ENCODE measurements around the gene NT5M. TPM values are rescaled to one million over a fixed set of nuclear protein-coding genes. Genes with fewer than 3 reads are reported as not detected.
A peak's percentile ranks its signal among the peaks of the same experiment; 100 is the strongest.
"Not testable (repeated sequence)": the region's sequence is repeated elsewhere in the genome, so short reads cannot be mapped to it uniquely, and the experiment has no call there.

NT5M gene
- total RNA-seq, 1 experiment from 2014 or later: 10.2 TPM

DNA sequence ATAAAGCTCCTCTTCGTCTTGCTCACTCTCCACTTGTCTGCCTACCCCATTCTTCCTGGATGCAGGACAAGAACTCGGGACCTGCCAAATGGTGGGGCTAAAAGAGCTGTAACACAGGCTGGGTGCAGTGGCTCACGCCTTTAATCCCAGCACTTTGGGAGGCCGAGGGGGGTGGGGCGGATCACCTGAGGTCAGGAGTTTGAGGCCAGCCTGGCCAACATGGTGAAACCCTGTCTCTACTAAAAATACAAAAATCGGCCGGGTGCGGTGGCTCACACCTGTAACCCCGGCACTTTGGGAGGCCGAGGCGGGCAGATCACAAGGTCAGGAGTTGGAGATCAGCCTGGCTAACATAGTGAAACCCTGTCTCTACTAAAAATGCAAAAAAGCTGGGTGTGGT, 1.5 kb upstream of the NT5M start:
- DNase-seq (ENCODE audit: low read depth, low spot score); H3K9ac ChIP-seq (ENCODE audit: low read length); H3K4me2 ChIP-seq (ENCODE audit: low read length); H3K36me3 ChIP-seq (ENCODE audit: control insufficient read depth in 1 of 2, insufficient read depth in 2 of 2, low read length in 2 of 2); H2AFZ ChIP-seq (ENCODE audit: low read depth, low read length, poor library complexity, severe bottlenecking); H4K20me1 ChIP-seq (ENCODE audit: insufficient read depth); H3K9me3 ChIP-seq (ENCODE audit: control insufficient read depth in 1 of 2, insufficient read depth in 1 of 2, low read depth in 1 of 2, low read length in 2 of 2); BruUV-seq (replicated peaks); RAD21 ChIA-PET (ENCODE audit: low non-redundant PET in 1 of 2, low total read pairs in 2 of 2, uncharacterized antibody in 2 of 2, unreplicated experiment in 2 of 2); H3K9me2 ChIP-seq (ENCODE audit: insufficient read depth); H3K27me3 ChIP-seq (ENCODE audit: insufficient read depth, low read length); intact Hi-C loops (cut with micrococcal nuclease); ATAC-seq; CTCF ChIA-PET; H3K79me2 ChIP-seq (ENCODE audit: insufficient read depth, low read length); POLR2A ChIA-PET; H3K27ac ChIP-seq (ENCODE audit: low read depth, low read length); H3K4me3 ChIP-seq (replicated peaks in 1 of 2; ENCODE audit: low read depth in 1 of 2, low read length in 2 of 2): not testable (repeated sequence)
- H3K4me1 ChIP-seq (ENCODE audit: control insufficient read depth in 1 of 2, insufficient read depth in 2 of 2, low read length in 2 of 2): peaks cover 5 to 22% of the 10 kb centered on the region in 2 experiments

DNA sequence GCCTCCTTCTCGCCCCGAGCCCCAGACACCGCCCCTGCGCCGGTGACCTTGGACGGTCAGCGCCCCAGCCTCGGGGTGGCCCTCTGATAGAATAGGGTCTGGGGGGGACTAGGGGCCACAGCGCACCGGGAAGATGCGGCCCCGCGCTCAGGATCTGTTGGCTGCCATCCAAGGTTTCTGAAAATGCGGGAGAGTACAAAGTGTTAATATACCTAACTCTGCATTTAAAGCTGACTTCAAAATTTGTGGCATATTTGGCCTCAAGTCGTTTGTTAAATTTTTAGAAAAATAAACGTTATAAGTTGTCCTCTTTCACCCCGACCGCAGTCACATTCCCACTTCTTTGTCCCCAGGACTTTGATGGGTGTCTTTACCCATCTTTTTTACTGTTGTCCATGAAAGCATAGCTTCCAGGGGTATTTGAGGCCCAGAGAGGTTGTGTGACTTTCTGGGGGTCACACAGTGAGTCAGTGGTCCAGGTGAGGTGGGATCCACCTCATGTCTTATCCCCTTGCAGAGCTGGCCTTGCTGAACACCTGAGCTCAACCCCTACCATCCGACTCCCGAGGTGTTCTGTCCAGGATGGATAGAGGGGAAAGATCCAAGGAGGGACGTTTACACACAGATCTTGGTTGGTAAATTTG, 796 bp downstream of the NT5M start:
- Histone ChIP-seq H3K9me3 (ENCODE audit: control insufficient read depth in 1 of 2, insufficient read depth in 1 of 2, low read depth in 1 of 2, low read length in 2 of 2) (no peaks in the 10 kb centered on the region), H2AFZ (ENCODE audit: low read depth, low read length, poor library complexity, severe bottlenecking) (no peak overlapping the region), H3K27ac (ENCODE audit: low read depth, low read length) (peak overlapping the region; percentile 59; the same call in 1 of the 2 replicates), H3K4me1 (ENCODE audit: control insufficient read depth in 1 of 2, insufficient read depth in 2 of 2, low read length in 2 of 2) (peaks cover 5 to 22% of the 10 kb centered on the region in 2 experiments), H3K36me3 (ENCODE audit: control insufficient read depth in 1 of 2, insufficient read depth in 2 of 2, low read length in 2 of 2) (no peaks in the 10 kb centered on the region), H3K4me2 (ENCODE audit: low read length) (peak overlapping the region; percentile 91), H4K20me1 (ENCODE audit: insufficient read depth) (no peaks in the 10 kb centered on the region), H3K4me3 (replicated peaks in 1 of 2; ENCODE audit: low read depth in 1 of 2, low read length in 2 of 2) (peak overlapping the region; percentile 54 to 75), H3K79me2 (ENCODE audit: insufficient read depth, low read length) (peaks cover 7% of the 10 kb centered on the region; the same call in 1 of the 2 replicates), H3K27me3 (ENCODE audit: insufficient read depth, low read length) (no peaks in the 10 kb centered on the region), H3K9me2 (ENCODE audit: insufficient read depth) (no peaks in the 10 kb centered on the region), H3K9ac (ENCODE audit: low read length) (peak overlapping the region; percentile 72)
- ChIA-PET CTCF (no interaction called here), POLR2A (no interaction called here), RAD21 (ENCODE audit: low non-redundant PET in 1 of 2, low total read pairs in 2 of 2, uncharacterized antibody in 2 of 2, unreplicated experiment in 2 of 2) (interaction anchor here in 1 of 2 experiments (0.5 kb wide), 1 partner anchor 341 kb away, joined by 3 read pairs; no protein-coding TSS in a partner anchor)
- TF ChIP-seq ZFX (IDR thresholded peaks at IDR 0.05) (no peak), JUND (IDR thresholded peaks at IDR 0.05) (no peak), SP1 (IDR thresholded peaks at IDR 0.05; ENCODE audit: low read depth) (no peak), POLR2A (IDR thresholded peaks at IDR 0.05; ENCODE audit: borderline replicate concordance, extremely low read depth, insufficient read depth, insufficient read length) (no peak), EGR1 (IDR thresholded peaks at IDR 0.05; ENCODE audit: low read depth) (no peak), TCF7L2 (IDR thresholded peaks at IDR 0.05; ENCODE audit: borderline replicate concordance, extremely low read depth, insufficient read depth, insufficient read length) (no peak), CEBPB (IDR thresholded peaks at IDR 0.05; ENCODE audit: low read depth) (no peak), EZH2 (IDR thresholded peaks at IDR 0.05) (no peak), EZH2phosphoT487 (IDR thresholded peaks at IDR 0.05; ENCODE audit: borderline replicate concordance) (no peak), RAD21 (IDR thresholded peaks at IDR 0.05; ENCODE audit: low read depth) (no peak), CBX3 (IDR thresholded peaks at IDR 0.05; ENCODE audit: low read depth) (no peak)
- TF ChIP-seq, protein P1, sequence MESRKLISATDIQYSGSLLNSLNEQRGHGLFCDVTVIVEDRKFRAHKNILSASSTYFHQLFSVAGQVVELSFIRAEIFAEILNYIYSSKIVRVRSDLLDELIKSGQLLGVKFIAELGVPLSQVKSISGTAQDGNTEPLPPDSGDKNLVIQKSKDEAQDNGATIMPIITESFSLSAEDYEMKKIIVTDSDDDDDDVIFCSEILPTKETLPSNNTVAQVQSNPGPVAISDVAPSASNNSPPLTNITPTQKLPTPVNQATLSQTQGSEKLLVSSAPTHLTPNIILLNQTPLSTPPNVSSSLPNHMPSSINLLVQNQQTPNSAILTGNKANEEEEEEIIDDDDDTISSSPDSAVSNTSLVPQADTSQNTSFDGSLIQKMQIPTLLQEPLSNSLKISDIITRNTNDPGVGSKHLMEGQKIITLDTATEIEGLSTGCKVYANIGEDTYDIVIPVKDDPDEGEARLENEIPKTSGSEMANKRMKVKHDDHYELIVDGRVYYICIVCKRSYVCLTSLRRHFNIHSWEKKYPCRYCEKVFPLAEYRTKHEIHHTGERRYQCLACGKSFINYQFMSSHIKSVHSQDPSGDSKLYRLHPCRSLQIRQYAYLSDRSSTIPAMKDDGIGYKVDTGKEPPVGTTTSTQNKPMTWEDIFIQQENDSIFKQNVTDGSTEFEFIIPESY (IDR thresholded peaks at IDR 0.05; ENCODE audit: extremely low read depth, insufficient replicate concordance, low read length): no peak
- TF ChIP-seq, protein P2, sequence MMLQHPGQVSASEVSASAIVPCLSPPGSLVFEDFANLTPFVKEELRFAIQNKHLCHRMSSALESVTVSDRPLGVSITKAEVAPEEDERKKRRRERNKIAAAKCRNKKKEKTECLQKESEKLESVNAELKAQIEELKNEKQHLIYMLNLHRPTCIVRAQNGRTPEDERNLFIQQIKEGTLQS (IDR thresholded peaks at IDR 0.05): no peak
- TSS peak; percentile 77 for BruUV-seq (replicated peaks)
- intact Hi-C loops (cut with micrococcal nuclease): no loop called here
- DNase-seq (ENCODE audit: low read depth, low spot score) (no peak), ATAC-seq (no peak)
